ENCODE results near the gene CLDN5. TPM values are rescaled to one million over a fixed set of nuclear protein-coding genes. Genes with fewer than 3 reads are reported as not detected.

CLDN5 gene
- total RNA-seq, 3 donors from 2014 or later = 65.0 to 301 (median 65.1) TPM

GRCh38 chr22:19515654-19516377, 8.4 kb downstream of the CLDN5 start:
- DNase-seq (ENCODE audit: low spot score in 2 of 2) = no peak
- TF ChIP-seq POLR2A (IDR thresholded peaks at IDR 0.05) = no peak
- TF ChIP-seq CTCF (IDR thresholded peaks at IDR 0.05) = no peak
- TF ChIP-seq POLR2AphosphoS5 (IDR thresholded peaks at IDR 0.05) = no peak
- Histone ChIP-seq H3K4me3 (no peak overlapping the region), H3K27me3 (no peaks in the 10 kb centered on the region), H3K36me3 (no peaks in the 10 kb centered on the region), H3K9me3 (peaks cover 0 to 4% of the 10 kb centered on the region in 2 donors), H3K27ac (no peak overlapping the region), H3K4me1 (no peaks in the 10 kb centered on the region)
- intact Hi-C loops (cut with DNase I; ENCODE audit: low total_unique reads) = no loop called here

GRCh38 chr22:19514831-19515565, 9.2 kb downstream of the CLDN5 start:
- Histone ChIP-seq H3K27me3 (no peaks in the 10 kb centered on the region), H3K4me3 (no peak overlapping the region), H3K27ac (no peak overlapping the region), H3K36me3 (no peaks in the 10 kb centered on the region), H3K9me3 (peaks cover 0 to 4% of the 10 kb centered on the region in 2 donors), H3K4me1 (no peaks in the 10 kb centered on the region)
- intact Hi-C loops (cut with DNase I; ENCODE audit: low total_unique reads) = no loop called here
- TF ChIP-seq CTCF (IDR thresholded peaks at IDR 0.05) (no peak), POLR2A (IDR thresholded peaks at IDR 0.05) (no peak), POLR2AphosphoS5 (IDR thresholded peaks at IDR 0.05) (no peak)
- no peak for DNase-seq (ENCODE audit: low spot score in 2 of 2)

GRCh38 chr22:19513823-19514222, 10.4 kb downstream of the CLDN5 start:
- intact Hi-C loops (cut with DNase I; ENCODE audit: low total_unique reads) = no loop called here
- no peak for DNase-seq (ENCODE audit: low spot score in 2 of 2)
- TF ChIP-seq POLR2AphosphoS5 (IDR thresholded peaks at IDR 0.05) (no peak), POLR2A (IDR thresholded peaks at IDR 0.05) (no peak), CTCF (IDR thresholded peaks at IDR 0.05) (no peak)
- Histone ChIP-seq H3K4me3 (no peak overlapping the region), H3K9me3 (peaks cover 0 to 4% of the 10 kb centered on the region in 2 donors), H3K4me1 (no peaks in the 10 kb centered on the region), H3K27me3 (no peaks in the 10 kb centered on the region), H3K36me3 (no peaks in the 10 kb centered on the region), H3K27ac (no peak overlapping the region)

GRCh38 chr22:19510919-19511341, 13.3 kb downstream of the CLDN5 start:
- Histone ChIP-seq H3K9me3 (peaks cover 0 to 4% of the 10 kb centered on the region in 2 donors), H3K27me3 (no peaks in the 10 kb centered on the region), H3K4me3 (no peak overlapping the region), H3K36me3 (no peaks in the 10 kb centered on the region), H3K27ac (no peak overlapping the region), H3K4me1 (no peaks in the 10 kb centered on the region)
- intact Hi-C loops (cut with DNase I; ENCODE audit: low total_unique reads) = no loop called here
- no peak for DNase-seq (ENCODE audit: low spot score in 2 of 2)
- no peak for TF ChIP-seq CTCF (IDR thresholded peaks at IDR 0.05)
- no peak for TF ChIP-seq POLR2AphosphoS5 (IDR thresholded peaks at IDR 0.05)
- TF ChIP-seq POLR2A (IDR thresholded peaks at IDR 0.05) = no peak

GRCh38 chr22:19509923-19510322, 14.3 kb downstream of the CLDN5 start:
- Histone ChIP-seq H3K36me3 (no peaks in the 10 kb centered on the region), H3K27ac (no peak overlapping the region), H3K27me3 (no peaks in the 10 kb centered on the region), H3K9me3 (peaks cover 0 to 4% of the 10 kb centered on the region in 2 donors), H3K4me3 (no peak overlapping the region), H3K4me1 (no peaks in the 10 kb centered on the region)
- TF ChIP-seq CTCF (IDR thresholded peaks at IDR 0.05) (no peak), POLR2AphosphoS5 (IDR thresholded peaks at IDR 0.05) (no peak), POLR2A (IDR thresholded peaks at IDR 0.05) (no peak)
- intact Hi-C loops (cut with DNase I; ENCODE audit: low total_unique reads) = no loop called here
- no peak for DNase-seq (ENCODE audit: low spot score in 2 of 2)
